ENCODE data around the gene DLG2. TPM values are rescaled to one million over a fixed set of nuclear protein-coding genes. Genes with fewer than 3 reads are reported as not detected.
"Not testable (repeated sequence)": the region's sequence is repeated elsewhere in the genome, so short reads cannot be mapped to it uniquely, and the experiment has no call there.

Gene DLG2
- total and polyA plus RNA-seq, 7 donors = 0.23 to 5.3 (median 3.4) TPM

- H3K27ac ChIP-seq = no peak overlapping the region
- no peak for ATAC-seq
- intact Hi-C loops (cut with DNase I) = no loop called here
- TF ChIP-seq, protein P1, sequence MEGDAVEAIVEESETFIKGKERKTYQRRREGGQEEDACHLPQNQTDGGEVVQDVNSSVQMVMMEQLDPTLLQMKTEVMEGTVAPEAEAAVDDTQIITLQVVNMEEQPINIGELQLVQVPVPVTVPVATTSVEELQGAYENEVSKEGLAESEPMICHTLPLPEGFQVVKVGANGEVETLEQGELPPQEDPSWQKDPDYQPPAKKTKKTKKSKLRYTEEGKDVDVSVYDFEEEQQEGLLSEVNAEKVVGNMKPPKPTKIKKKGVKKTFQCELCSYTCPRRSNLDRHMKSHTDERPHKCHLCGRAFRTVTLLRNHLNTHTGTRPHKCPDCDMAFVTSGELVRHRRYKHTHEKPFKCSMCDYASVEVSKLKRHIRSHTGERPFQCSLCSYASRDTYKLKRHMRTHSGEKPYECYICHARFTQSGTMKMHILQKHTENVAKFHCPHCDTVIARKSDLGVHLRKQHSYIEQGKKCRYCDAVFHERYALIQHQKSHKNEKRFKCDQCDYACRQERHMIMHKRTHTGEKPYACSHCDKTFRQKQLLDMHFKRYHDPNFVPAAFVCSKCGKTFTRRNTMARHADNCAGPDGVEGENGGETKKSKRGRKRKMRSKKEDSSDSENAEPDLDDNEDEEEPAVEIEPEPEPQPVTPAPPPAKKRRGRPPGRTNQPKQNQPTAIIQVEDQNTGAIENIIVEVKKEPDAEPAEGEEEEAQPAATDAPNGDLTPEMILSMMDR (IDR thresholded peaks at IDR 0.05) = no peak
- no peaks in the 10 kb centered on the region for H3K27me3 ChIP-seq (ENCODE audit: insufficient read depth in 3 of 3, low read length in 2 of 3)
- no peaks in the 10 kb centered on the region for H3K9me3 ChIP-seq
- no peak for DNase-seq
- peaks cover 0 to 91% of the 10 kb centered on the region in 2 donors for H3K36me3 ChIP-seq (ENCODE audit: insufficient read depth in 1 of 2, low read depth in 1 of 2)
- no peak overlapping the region for H3K4me3 ChIP-seq
- 84 to 91% (median 87%) methylated on average over 1 of the region's 1 CpG for WGBS, 3 donors
- peaks cover 47% of the 10 kb centered on the region for H3K4me1 ChIP-seq
Observed at GRCh38 chr11:85656777-85657176, 29.6 kb upstream of the DLG2 start.

- H3K27me3 ChIP-seq (ENCODE audit: insufficient read depth in 3 of 3, low read length in 2 of 3); ATAC-seq; DNase-seq; intact Hi-C loops (cut with DNase I); H3K4me3 ChIP-seq; H3K27ac ChIP-seq; H3K9me3 ChIP-seq: not testable (repeated sequence)
- H3K4me1 ChIP-seq = peaks cover 26% of the 10 kb centered on the region
- H3K36me3 ChIP-seq (ENCODE audit: insufficient read depth in 1 of 2, low read depth in 1 of 2) = peaks cover 0 to 76% of the 10 kb centered on the region in 2 donors
- 95 to 99% (median 98%) methylated on average over 3 to 4 of the region's 4 CpGs for WGBS, 3 donors
Observed at GRCh38 chr11:85654343-85654742, 27.2 kb upstream of the DLG2 start.

- H3K4me1 ChIP-seq = peaks cover 26% of the 10 kb centered on the region
- 47 to 64% (median 47%) methylated on average over 3 of the region's 3 CpGs for WGBS, 3 donors
- H3K9me3 ChIP-seq = no peaks in the 10 kb centered on the region
- H3K36me3 ChIP-seq (ENCODE audit: insufficient read depth in 1 of 2, low read depth in 1 of 2) = peaks cover 0 to 66% of the 10 kb centered on the region in 2 donors
- DNase-seq (no peak), ATAC-seq (no peak)
- intact Hi-C loops (cut with DNase I) = no loop called here
- H3K27me3 ChIP-seq (ENCODE audit: insufficient read depth in 3 of 3, low read length in 2 of 3) = no peaks in the 10 kb centered on the region
- H3K27ac ChIP-seq = no peak overlapping the region
- no peak overlapping the region for H3K4me3 ChIP-seq
- TF ChIP-seq, protein P1 (IDR thresholded peaks at IDR 0.05) = no peak
Observed at GRCh38 chr11:85652786-85653447, 25.8 kb upstream of the DLG2 start.

- H3K27ac ChIP-seq = no peak overlapping the region
- TF ChIP-seq, protein P1 (IDR thresholded peaks at IDR 0.05) = no peak
- DNase-seq (no peak), ATAC-seq (no peak)
- no peaks in the 10 kb centered on the region for H3K9me3 ChIP-seq
- H3K27me3 ChIP-seq (ENCODE audit: insufficient read depth in 3 of 3, low read length in 2 of 3) = no peaks in the 10 kb centered on the region
- intact Hi-C loops (cut with DNase I) = no loop called here
- WGBS, 3 donors = 72 to 100% (median 89%) methylated on average over 1 of the region's 1 CpG
- H3K36me3 ChIP-seq (ENCODE audit: insufficient read depth in 1 of 2, low read depth in 1 of 2) = peaks cover 0 to 48% of the 10 kb centered on the region in 2 donors
- H3K4me1 ChIP-seq = peaks cover 31% of the 10 kb centered on the region
- no peak overlapping the region for H3K4me3 ChIP-seq
Observed at GRCh38 chr11:85651118-85651517, 24.0 kb upstream of the DLG2 start.

- 0 to 1% (median 0%) methylated on average over 33 of the region's 33 CpGs for WGBS, 3 donors
Observed at GRCh38 chr11:85647604-85648299, 20.6 kb upstream of the DLG2 start, which contains the start of gene TMEM126A. TSS of gene TMEM126A (plus strand) at chr11:85647967. CDS start at chr11:85650256, 2,289 bp downstream.

More at GRCh38 chr11:85647604-85648299, 20.6 kb upstream of the DLG2 start, which contains the start of gene TMEM126A:
- TF ChIP-seq, protein P1 (IDR thresholded peaks at IDR 0.05) = no peak
- no peaks in the 10 kb centered on the region for H3K27me3 ChIP-seq (ENCODE audit: insufficient read depth in 3 of 3, low read length in 2 of 3)
- peak within 1 kb of the TSS; percentile 78 for H3K4me3 ChIP-seq
- peaks cover 33% of the 10 kb centered on the region for H3K4me1 ChIP-seq
- DNase-seq (peak; percentile 91 to 94), ATAC-seq (peak; percentile 96 to 98 (median 98))
- H3K9me3 ChIP-seq = no peaks in the 10 kb centered on the region
- H3K27ac ChIP-seq = peak within 1 kb of the TSS; percentile 87
- H3K36me3 ChIP-seq (ENCODE audit: insufficient read depth in 1 of 2, low read depth in 1 of 2) = peaks cover 0 to 15% of the 10 kb centered on the region in 2 donors
- intact Hi-C loops (cut with DNase I) = loop anchor here (2.0 to 10.0 kb wide), 2 partner anchors 17 to 53 kb away; no protein-coding TSS in a partner anchor
